Thymus (tissue), 11 donors: ENCODE measurements around the gene HELZ. TPM values are rescaled to one million over a fixed set of nuclear protein-coding genes. Genes with fewer than 3 reads are reported as not detected.

ENCODE experiments used
- DNase-seq, 9 donors: peaks; one replicate each; pipeline ENCODE4 v3.0.0-alpha.2; 2013; ENCODE audit warnings: low spot score in 9 of 9, low read depth in 6 of 9, missing footprints in 1 of 9
- H3K27ac ChIP-seq, 2 donors: one replicate each; pipeline ENCODE4 v1.5.1; 2013; ENCODE audit warnings: control low read depth in 1 of 2, low read depth in 1 of 2, low read length in 1 of 2, mild to moderate bottlenecking in 1 of 2, moderate library complexity in 1 of 2
- H3K27me3 ChIP-seq, 2 donors: one replicate each; pipeline ENCODE4 v1.5.1; 2013; ENCODE audit warnings: low read length in 1 of 2; ENCODE audit not compliant: control insufficient read depth in 2 of 2, insufficient read depth in 1 of 2
- H3K36me3 ChIP-seq, 2 donors: one replicate each; pipeline ENCODE4 v1.5.1; 2013; ENCODE audit warnings: low read length in 1 of 2, mild to moderate bottlenecking in 1 of 2, moderate library complexity in 1 of 2; ENCODE audit not compliant: control insufficient read depth in 2 of 2, insufficient read depth in 2 of 2
- H3K4me1 ChIP-seq, 2 donors: one replicate each; pipeline ENCODE4 v1.5.1; 2013; ENCODE audit warnings: low read length in 2 of 2; ENCODE audit not compliant: control insufficient read depth in 2 of 2, insufficient read depth in 2 of 2
- H3K4me3 ChIP-seq, 2 donors: one replicate each; pipeline ENCODE4 v1.5.1; 2013; ENCODE audit warnings: low read length in 2 of 2, control low read depth in 1 of 2, mild to moderate bottlenecking in 1 of 2
- H3K9me3 ChIP-seq, 2 donors: one replicate each; pipeline ENCODE4 v1.5.1; 2013; ENCODE audit warnings: low read length in 1 of 2, mild to moderate bottlenecking in 1 of 2; ENCODE audit not compliant: control insufficient read depth in 2 of 2, insufficient read depth in 1 of 2
- WGBS: extraction: QIAGEN DNeasy Blood & Tissue Kit; methylation state at CpG from one replicate; pipeline ENCODE4 v1.1.7; 2013; 5-methylcytosine and 5-hydroxymethylcytosine counted together
- polyA plus RNA-seq: library from polyadenylated mRNA; stranded (reverse); fragments of 200-250 nt; gene quantifications from one replicate; pipeline ENCODE4 v1.2.3, GENCODE V29; 2013
- total RNA-seq: library from RNA; stranded (reverse); fragments of 120-200 nt; gene quantifications from one replicate; pipeline ENCODE4 v1.2.4, GENCODE V29; 2013
- donor health status: healthy.

The HELZ gene
- total and polyA plus RNA-seq, 2 donors, result 8.2 to 27.5 TPM

DNA sequence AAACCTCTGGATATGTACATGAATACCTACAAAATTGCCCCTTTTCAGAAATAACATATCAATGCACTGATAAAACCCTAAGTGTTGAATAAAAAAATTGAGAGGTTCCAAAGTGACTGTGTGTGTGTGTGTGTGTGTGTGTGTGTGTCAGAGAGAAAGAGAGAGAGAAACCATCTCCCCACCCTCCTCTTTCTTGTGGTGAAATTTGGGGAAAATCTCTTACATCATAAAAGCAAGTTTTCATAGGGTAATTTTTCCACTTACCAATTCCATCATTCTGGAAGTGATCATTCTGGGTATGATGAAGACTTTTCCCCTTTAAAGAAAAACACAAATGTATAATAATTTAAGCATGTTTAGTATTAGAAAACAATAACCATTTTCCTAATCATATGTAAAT, 121.3 kb downstream of the HELZ start:
- Histone ChIP-seq H3K4me3 (no peak overlapping the region), H3K27ac (no peak overlapping the region), H3K27me3 (no peaks in the 10 kb centered on the region), H3K36me3 (peaks cover 15 to 61% of the 10 kb centered on the region in 2 donors), H3K9me3 (no peaks in the 10 kb centered on the region), H3K4me1 (no peaks in the 10 kb centered on the region)
- no peak for DNase-seq

DNA sequence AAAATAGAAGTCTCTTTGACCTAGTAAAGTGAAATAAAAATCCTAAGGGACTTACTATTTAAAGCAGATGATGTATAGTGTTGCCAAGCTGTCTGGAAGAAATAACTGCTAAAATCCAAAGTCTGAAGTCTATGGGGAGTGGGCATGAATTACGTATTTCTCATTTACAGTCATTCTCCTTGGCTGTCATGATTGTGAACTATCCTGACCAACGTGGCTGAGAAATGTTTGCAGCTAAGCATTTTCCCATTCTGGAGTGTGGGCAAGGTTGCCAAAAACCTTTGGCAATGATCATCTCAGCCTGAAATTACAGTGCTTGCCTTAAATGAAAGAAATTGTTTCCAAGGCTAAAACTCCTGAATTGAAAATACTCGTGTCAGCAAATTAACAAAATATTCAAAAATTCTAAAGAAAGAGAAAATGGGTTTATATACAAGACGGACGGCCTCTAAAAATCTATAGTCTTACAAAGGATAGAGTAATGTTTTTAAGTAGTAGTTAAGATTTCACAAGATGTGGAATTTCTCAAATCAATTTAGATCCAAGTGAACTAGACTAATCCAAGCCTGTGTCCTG, 123.6 kb downstream of the HELZ start:
- DNase-seq, result no peak
- Histone ChIP-seq H3K9me3 (peaks cover 0 to 4% of the 10 kb centered on the region in 2 donors), H3K4me3 (no peak overlapping the region), H3K4me1 (no peaks in the 10 kb centered on the region), H3K36me3 (peaks cover 11 to 62% of the 10 kb centered on the region in 2 donors), H3K27ac (no peak overlapping the region), H3K27me3 (no peaks in the 10 kb centered on the region)
- 97% methylated on average over 5 of the region's 5 CpGs for WGBS

DNA sequence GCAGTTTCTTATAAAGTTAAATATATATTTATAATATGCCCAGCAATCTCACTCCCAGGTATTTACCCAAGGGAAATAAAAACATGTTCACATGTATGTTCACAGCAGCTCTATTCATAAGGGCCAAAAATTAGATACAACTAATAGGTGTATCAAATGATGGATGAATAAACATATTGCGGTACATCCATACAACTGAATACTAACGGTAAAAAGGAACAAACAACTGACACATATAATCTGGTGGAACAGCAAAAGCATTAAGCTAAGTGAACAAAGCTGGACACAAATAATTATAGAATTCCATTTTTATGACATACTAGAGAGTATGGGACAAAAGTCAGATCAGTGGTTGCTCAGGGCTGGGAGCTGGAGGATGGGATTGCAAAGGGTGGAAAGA, 125.9 kb downstream of the HELZ start:
- Histone ChIP-seq H3K27ac (no peak overlapping the region), H3K4me3 (no peak overlapping the region), H3K36me3 (peaks cover 11 to 49% of the 10 kb centered on the region in 2 donors), H3K9me3 (peaks cover 0 to 4% of the 10 kb centered on the region in 2 donors), H3K4me1 (no peaks in the 10 kb centered on the region), H3K27me3 (no peaks in the 10 kb centered on the region)
- no peak for DNase-seq
- over 99% methylated on average over 2 of the region's 2 CpGs for WGBS

DNA sequence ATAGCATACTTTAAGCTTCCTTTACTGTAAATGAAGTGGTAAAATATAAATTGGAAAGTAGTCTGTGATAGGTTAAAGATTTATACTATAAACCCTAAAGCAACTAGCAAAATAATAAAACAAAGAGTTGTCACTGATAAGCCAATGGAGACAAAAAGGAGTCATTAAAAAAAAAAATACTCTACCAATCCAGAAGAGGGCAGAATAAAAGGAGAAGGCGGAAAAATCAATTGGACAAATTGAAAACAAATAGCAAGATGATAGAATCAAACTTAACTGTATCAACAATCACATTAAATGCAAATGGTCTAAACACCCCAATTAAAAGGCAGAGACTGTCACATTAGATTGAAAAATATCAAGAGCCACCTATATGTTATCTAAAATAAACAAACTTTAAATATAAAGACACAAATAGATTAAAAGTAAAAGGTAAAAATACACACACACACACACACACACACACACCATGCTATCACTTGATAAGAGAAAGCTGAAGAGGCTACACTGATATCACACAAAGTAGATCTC, 128.9 kb downstream of the HELZ start:
- WGBS, result 99% methylated on average over 1 of the region's 1 CpG
- H3K4me3 ChIP-seq, result no peak overlapping the region
- H3K36me3 ChIP-seq, result peaks cover 12 to 57% of the 10 kb centered on the region in 2 donors
- H3K27ac ChIP-seq, result no peak overlapping the region
- peaks cover 0 to 4% of the 10 kb centered on the region in 2 donors for H3K9me3 ChIP-seq
- no peaks in the 10 kb centered on the region for H3K4me1 ChIP-seq
- no peaks in the 10 kb centered on the region for H3K27me3 ChIP-seq
- no peak for DNase-seq

DNA sequence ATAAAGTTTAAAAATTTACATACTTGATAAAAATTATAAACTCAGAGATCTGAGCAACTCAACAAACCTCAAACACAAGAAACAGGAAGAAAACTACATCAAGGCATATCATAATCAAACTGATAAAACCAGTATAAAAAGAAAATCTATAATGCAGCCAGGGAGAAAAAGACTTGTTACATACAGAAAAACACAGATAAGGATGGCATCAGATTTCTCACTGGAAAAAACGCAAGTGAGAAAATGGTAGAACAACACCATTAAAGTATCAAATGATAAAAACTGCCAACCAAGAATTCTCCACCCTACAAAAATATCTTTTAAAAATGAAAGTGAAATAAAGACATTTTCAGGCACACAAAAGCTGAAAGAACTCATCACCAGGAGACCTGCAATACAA, 129.6 kb downstream of the HELZ start:
- Histone ChIP-seq H3K36me3 (peaks cover 12 to 60% of the 10 kb centered on the region in 2 donors), H3K27ac (no peak overlapping the region), H3K4me3 (no peak overlapping the region), H3K4me1 (no peaks in the 10 kb centered on the region), H3K27me3 (no peaks in the 10 kb centered on the region), H3K9me3 (peaks cover 0 to 4% of the 10 kb centered on the region in 2 donors)
- 96% methylated on average over 1 of the region's 1 CpG for WGBS
- DNase-seq, result no peak

DNA sequence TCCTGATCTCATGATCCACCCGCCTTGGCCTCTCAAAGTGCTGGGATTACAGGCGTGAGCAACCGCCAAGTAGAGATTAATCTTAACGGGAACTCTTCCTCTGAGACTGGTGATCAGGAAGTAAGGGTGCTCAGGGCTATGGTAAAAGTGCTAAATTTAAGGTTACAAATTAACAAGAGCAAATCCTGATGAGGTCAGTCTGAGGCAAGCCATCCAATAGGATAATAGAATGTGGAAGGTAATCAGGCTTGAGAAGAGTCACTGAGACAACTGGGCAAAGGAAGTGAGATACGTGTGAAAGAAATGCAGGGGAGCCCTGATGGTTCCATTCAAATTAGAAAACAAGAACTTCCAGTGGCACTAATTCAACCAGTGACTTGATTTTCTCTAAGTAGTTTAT, 131.5 kb downstream of the HELZ start:
- WGBS, result 98% methylated on average over 5 of the region's 5 CpGs
- no peak overlapping the region for H3K27ac ChIP-seq
- peaks cover 0 to 4% of the 10 kb centered on the region in 2 donors for H3K9me3 ChIP-seq
- peaks cover 16 to 61% of the 10 kb centered on the region in 2 donors for H3K36me3 ChIP-seq
- no peaks in the 10 kb centered on the region for H3K4me1 ChIP-seq
- no peaks in the 10 kb centered on the region for H3K27me3 ChIP-seq
- no peak overlapping the region for H3K4me3 ChIP-seq
- DNase-seq, result no peak

DNA sequence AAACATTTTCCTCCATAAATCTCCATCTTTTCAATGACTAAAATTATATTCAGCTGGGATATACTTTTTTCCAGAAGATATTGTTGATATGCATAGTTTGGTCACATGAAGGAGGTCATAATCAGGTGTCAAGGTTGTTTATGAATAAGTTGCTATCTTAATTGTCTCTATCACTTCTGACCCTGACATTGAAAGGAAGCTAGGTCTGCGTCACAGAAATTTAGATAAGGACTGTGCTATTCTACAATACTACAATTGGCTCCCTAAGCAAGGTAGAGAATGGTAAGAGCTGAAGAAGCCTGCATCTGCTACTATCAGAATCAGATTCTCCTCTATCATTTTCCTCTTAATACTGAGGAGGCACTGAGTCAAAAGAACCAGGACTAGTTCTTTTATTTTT, 133.2 kb downstream of the HELZ start:
- no peaks in the 10 kb centered on the region for H3K27me3 ChIP-seq
- H3K4me3 ChIP-seq, result no peak overlapping the region
- DNase-seq, result no peak
- WGBS, result 97% methylated on average over 1 of the region's 1 CpG
- H3K4me1 ChIP-seq, result no peaks in the 10 kb centered on the region
- no peak overlapping the region for H3K27ac ChIP-seq
- H3K9me3 ChIP-seq, result peaks cover 0 to 3% of the 10 kb centered on the region in 2 donors
- H3K36me3 ChIP-seq, result peaks cover 27 to 70% of the 10 kb centered on the region in 2 donors

DNA sequence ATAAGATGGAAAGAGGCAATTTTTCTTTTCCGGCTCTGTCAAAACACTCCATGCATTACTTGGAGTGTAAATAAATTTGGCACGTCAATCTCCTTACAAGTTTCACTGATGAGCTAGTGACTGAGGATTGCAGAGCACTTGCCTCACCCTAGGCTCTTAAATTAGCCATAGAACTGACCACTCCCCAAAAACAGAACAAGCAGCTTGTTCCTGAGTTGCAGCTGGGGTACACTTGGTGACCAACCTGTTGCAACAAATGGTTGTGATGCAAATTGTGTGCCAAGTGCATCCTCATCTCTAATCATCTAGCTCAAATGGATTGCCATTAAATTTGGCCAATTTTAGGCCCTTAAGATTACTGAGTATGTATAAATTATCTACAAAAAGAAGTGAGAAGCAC, 133.7 kb downstream of the HELZ start:
- H3K9me3 ChIP-seq, result no peaks in the 10 kb centered on the region
- H3K4me3 ChIP-seq, result no peak overlapping the region
- H3K27ac ChIP-seq, result no peak overlapping the region
- H3K36me3 ChIP-seq, result peaks cover 27 to 70% of the 10 kb centered on the region in 2 donors
- WGBS, result 97% methylated on average over 2 of the region's 2 CpGs
- H3K4me1 ChIP-seq, result no peaks in the 10 kb centered on the region
- no peak for DNase-seq
- H3K27me3 ChIP-seq, result no peaks in the 10 kb centered on the region

DNA sequence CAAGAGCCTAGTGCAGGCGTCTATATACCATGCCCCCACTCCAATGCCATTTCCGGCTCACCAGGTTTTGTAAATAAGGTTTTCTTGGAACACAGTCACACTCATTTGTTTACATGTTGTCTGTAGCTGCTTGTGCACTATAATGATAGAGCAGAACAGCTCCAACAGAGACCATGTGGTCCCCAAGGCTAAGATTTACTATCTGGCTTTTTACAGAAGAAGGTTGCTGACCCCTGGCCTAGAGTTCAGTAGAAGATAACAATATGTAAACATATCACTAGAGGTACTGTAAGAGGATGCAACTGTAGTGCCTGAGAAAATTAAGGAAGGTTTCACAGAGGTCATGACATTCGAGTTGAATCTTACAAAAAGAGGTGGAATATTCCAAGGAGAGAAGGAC, 134.4 kb downstream of the HELZ start:
- no peaks in the 10 kb centered on the region for H3K27me3 ChIP-seq
- no peak overlapping the region for H3K27ac ChIP-seq
- no peaks in the 10 kb centered on the region for H3K4me1 ChIP-seq
- H3K4me3 ChIP-seq, result no peak overlapping the region
- DNase-seq, result no peak
- H3K36me3 ChIP-seq, result peaks cover 27 to 72% of the 10 kb centered on the region in 2 donors
- WGBS, result over 99% methylated on average over 3 of the region's 3 CpGs
- H3K9me3 ChIP-seq, result no peaks in the 10 kb centered on the region
